ENCODE measurements around the gene NR5A1.
A peak's percentile ranks its signal among the peaks of the same experiment; 100 is the strongest.

NR5A1 gene

DNA sequence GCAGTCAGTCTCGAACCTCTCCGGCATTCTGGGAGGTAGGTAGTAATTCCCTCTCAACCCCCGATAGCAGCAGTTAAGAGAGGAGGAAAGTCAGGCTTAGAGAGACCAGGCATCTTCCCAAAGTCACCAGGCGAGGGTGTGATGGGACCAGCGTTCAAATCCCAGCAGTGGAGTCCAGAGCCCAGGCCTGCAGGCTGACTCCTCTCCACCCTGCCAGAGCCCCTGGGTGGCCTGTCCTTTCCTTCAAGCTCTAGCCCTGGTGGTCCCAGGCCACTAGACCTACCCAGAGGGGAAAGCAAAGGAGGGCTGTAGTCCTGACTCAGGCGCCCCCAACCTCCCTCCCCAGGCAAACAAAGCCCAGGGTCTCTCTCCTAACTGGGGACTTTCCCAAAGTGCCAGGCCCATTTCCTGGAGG lies 4.2 kb upstream of the NR5A1 start:
- ATAC-seq = peak; percentile 21; the same call in 2 of the 3 replicates
- TF ChIP-seq OSR1 (CRISPR knock-in tag; IDR thresholded peaks at IDR 0.05) = no peak
- no peak for TF ChIP-seq ZC3H10 (CRISPR knock-in tag; IDR thresholded peaks at IDR 0.05)
- TF ChIP-seq ZFP3 (CRISPR knock-in tag; IDR thresholded peaks at IDR 0.05) = peak; percentile 73; the same call in 1 of the 2 replicates

DNA sequence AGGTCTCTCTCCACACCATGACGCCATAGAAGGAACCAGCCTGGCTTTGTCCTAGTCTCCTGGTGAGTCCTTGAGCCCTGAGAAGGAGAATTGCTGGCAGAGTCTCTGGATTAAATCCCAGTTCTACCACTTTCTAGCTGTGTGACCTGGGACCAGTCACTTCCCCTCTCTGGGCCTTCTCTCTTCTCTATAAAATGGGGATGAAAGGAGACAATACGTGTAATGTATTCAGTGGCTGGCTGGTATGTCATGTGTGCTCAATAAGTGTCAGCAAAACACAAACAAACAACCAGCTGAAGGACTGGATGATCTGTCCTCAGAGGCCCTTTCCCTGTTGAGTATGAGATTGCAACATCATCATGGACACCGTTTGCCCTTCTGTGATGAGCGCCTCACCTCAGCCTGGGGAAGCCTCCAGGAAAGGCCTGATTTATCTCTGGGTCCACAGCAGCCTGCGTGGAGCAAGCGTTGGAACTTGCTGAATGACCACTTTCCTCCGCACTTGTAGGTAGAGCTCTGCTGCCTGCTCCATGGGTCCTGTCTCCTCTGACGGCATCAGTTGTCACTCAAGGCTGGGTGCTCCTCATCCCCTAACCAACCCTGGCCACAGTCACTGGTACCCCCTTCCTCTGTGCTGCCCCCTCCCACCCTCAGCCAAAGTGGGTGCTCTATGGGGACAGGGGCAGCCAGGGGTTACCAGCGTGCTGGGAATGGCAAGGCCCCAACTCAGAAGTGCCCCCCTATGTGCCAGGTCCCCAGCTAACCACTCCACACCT lies 3.6 kb upstream of the NR5A1 start:
- ATAC-seq = no peak

DNA sequence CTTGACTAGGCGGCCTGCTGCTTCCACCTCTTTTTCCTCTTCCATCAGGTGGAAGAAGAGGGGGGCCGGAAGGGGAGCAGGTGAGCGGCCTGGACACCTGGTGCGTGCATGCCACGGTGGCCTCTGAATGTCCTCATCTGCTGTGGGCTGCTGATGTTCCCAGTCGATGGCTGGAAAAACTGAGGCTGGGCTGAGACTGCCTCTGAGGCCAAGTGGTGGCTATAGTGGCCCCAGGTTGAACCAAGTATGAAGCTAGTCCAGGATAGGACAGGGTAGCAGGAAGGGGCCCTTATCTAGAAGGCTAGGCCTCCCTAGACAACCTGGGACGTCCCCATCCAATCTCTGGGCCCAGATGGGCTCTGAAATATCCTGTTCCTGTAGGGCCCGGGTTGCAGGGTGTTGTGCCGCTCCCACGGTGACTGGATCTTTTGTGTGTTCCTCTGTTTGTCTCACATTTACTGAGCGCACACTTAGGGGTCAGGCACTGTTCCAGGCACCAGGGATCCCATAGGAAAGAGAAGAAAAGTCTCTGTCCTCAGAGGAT lies 753 bp upstream of the NR5A1 start:
- no peak for ATAC-seq
- no peak for TF ChIP-seq ZNF565 (CRISPR knock-in tag; conservative IDR thresholded peaks at IDR 0.05; ENCODE audit: low read depth)
- no peak for TF ChIP-seq CSDC2 (CRISPR knock-in tag; IDR thresholded peaks at IDR 0.05)
- TF ChIP-seq ISL1 (CRISPR knock-in tag; IDR thresholded peaks at IDR 0.05) = no peak
- TF ChIP-seq, protein P1, sequence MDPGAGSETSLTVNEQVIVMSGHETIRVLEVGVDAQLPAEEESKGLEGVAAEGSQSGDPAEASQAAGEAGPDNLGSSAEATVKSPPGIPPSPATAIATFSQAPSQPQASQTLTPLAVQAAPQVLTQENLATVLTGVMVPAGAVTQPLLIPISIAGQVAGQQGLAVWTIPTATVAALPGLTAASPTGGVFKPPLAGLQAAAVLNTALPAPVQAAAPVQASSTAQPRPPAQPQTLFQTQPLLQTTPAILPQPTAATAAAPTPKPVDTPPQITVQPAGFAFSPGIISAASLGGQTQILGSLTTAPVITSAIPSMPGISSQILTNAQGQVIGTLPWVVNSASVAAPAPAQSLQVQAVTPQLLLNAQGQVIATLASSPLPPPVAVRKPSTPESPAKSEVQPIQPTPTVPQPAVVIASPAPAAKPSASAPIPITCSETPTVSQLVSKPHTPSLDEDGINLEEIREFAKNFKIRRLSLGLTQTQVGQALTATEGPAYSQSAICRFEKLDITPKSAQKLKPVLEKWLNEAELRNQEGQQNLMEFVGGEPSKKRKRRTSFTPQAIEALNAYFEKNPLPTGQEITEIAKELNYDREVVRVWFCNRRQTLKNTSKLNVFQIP (CRISPR knock-in tag; IDR thresholded peaks at IDR 0.05; ENCODE audit: borderline replicate concordance, low read depth) = no peak
- no peak for TF ChIP-seq RARB (CRISPR knock-in tag; IDR thresholded peaks at IDR 0.05)
- TF ChIP-seq OSR1 (CRISPR knock-in tag; IDR thresholded peaks at IDR 0.05) = no peak
- TF ChIP-seq, protein P2, sequence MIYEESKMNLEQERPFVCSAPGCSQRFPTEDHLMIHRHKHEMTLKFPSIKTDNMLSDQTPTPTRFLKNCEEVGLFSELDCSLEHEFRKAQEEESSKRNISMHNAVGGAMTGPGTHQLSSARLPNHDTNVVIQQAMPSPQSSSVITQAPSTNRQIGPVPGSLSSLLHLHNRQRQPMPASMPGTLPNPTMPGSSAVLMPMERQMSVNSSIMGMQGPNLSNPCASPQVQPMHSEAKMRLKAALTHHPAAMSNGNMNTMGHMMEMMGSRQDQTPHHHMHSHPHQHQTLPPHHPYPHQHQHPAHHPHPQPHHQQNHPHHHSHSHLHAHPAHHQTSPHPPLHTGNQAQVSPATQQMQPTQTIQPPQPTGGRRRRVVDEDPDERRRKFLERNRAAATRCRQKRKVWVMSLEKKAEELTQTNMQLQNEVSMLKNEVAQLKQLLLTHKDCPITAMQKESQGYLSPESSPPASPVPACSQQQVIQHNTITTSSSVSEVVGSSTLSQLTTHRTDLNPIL (CRISPR knock-in tag; IDR thresholded peaks at IDR 0.05; ENCODE audit: low read depth) = no peak
- no peak for TF ChIP-seq SNAI2 (CRISPR knock-in tag; IDR thresholded peaks at IDR 0.05)
- TF ChIP-seq ESRRG (CRISPR knock-in tag; IDR thresholded peaks at IDR 0.05) = no peak
- TF ChIP-seq ZNF70 (CRISPR knock-in tag; IDR thresholded peaks at IDR 0.05) = no peak

More for the DNA sequence above, 3.6 kb upstream of the NR5A1 start:
- TF ChIP-seq CSDC2 (CRISPR knock-in tag; IDR thresholded peaks at IDR 0.05) (no peak), ZNF565 (CRISPR knock-in tag; conservative IDR thresholded peaks at IDR 0.05; ENCODE audit: low read depth) (no peak), PPARA (CRISPR knock-in tag; IDR thresholded peaks at IDR 0.05; ENCODE audit: borderline replicate concordance) (no peak), RARB (CRISPR knock-in tag; IDR thresholded peaks at IDR 0.05) (no peak), ESRRG (CRISPR knock-in tag; IDR thresholded peaks at IDR 0.05) (no peak), GLIS3 (CRISPR knock-in tag; IDR thresholded peaks at IDR 0.05) (no peak), ZFP3 (CRISPR knock-in tag; IDR thresholded peaks at IDR 0.05) (no peak), ISL1 (CRISPR knock-in tag; IDR thresholded peaks at IDR 0.05) (no peak)
- TF ChIP-seq, protein P2 (CRISPR knock-in tag; IDR thresholded peaks at IDR 0.05; ENCODE audit: low read depth) = no peak

DNA sequence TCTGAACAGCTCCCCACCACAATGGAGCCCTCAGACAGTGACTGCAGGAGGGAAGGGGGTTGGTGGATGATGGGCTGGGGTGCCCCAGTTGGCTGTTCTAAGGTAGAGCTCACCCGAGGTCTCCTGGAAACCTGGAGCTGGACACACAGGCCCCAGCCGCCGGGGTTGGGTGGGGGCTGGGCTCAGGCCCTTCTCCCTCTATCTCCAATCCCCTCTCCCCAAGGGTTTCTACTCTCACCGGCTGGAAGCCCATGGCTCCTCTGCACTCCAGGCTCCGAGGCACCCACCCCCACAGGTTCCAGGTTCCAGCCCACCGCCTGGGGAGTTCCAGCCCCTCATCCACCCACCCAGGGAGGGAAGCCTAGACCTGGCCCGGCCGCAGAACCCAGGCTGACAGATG lies 766 bp downstream of the NR5A1 start:
- TF ChIP-seq, protein P3, sequence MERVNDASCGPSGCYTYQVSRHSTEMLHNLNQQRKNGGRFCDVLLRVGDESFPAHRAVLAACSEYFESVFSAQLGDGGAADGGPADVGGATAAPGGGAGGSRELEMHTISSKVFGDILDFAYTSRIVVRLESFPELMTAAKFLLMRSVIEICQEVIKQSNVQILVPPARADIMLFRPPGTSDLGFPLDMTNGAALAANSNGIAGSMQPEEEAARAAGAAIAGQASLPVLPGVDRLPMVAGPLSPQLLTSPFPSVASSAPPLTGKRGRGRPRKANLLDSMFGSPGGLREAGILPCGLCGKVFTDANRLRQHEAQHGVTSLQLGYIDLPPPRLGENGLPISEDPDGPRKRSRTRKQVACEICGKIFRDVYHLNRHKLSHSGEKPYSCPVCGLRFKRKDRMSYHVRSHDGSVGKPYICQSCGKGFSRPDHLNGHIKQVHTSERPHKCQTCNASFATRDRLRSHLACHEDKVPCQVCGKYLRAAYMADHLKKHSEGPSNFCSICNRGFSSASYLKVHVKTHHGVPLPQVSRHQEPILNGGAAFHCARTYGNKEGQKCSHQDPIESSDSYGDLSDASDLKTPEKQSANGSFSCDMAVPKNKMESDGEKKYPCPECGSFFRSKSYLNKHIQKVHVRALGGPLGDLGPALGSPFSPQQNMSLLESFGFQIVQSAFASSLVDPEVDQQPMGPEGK (CRISPR knock-in tag; IDR thresholded peaks at IDR 0.05; ENCODE audit: borderline replicate concordance) = no peak
- TF ChIP-seq ZNF565 (CRISPR knock-in tag; conservative IDR thresholded peaks at IDR 0.05; ENCODE audit: low read depth) = no peak
- TF ChIP-seq, protein P2 (CRISPR knock-in tag; IDR thresholded peaks at IDR 0.05; ENCODE audit: low read depth) = no peak
- TF ChIP-seq ESRRG (CRISPR knock-in tag; IDR thresholded peaks at IDR 0.05) = no peak
- TF ChIP-seq PPARA (CRISPR knock-in tag; IDR thresholded peaks at IDR 0.05; ENCODE audit: borderline replicate concordance) = no peak
- TF ChIP-seq TOX (CRISPR knock-in tag; IDR thresholded peaks at IDR 0.05; ENCODE audit: borderline replicate concordance) = no peak
- TF ChIP-seq, protein P4, sequence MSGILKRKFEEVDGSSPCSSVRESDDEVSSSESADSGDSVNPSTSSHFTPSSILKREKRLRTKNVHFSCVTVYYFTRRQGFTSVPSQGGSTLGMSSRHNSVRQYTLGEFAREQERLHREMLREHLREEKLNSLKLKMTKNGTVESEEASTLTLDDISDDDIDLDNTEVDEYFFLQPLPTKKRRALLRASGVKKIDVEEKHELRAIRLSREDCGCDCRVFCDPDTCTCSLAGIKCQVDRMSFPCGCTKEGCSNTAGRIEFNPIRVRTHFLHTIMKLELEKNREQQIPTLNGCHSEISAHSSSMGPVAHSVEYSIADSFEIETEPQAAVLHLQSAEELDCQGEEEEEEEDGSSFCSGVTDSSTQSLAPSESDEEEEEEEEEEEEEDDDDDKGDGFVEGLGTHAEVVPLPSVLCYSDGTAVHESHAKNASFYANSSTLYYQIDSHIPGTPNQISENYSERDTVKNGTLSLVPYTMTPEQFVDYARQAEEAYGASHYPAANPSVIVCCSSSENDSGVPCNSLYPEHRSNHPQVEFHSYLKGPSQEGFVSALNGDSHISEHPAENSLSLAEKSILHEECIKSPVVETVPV (CRISPR knock-in tag; IDR thresholded peaks at IDR 0.05) = no peak
- TF ChIP-seq BACH2 (CRISPR knock-in tag; IDR thresholded peaks at IDR 0.05; ENCODE audit: borderline replicate concordance) = no peak
- no peak for TF ChIP-seq OSR1 (CRISPR knock-in tag; IDR thresholded peaks at IDR 0.05)
- no peak for ATAC-seq
